WTC11 (cell line): ENCODE results near the gene HCFC1.

Experiments used
- CREB1 ChIP-seq: sonication (generic); formaldehyde crosslinking; IDR thresholded peaks from 2 replicates; pipeline ENCODE4 v1.8.0; 2023; ENCODE audit warnings: mild to moderate bottlenecking, missing genetic modification reagents
- CTCF ChIP-seq: fragments of 200-600 bp; IDR thresholded peaks from 2 replicates; pipeline ENCODE4 v1.8.0; 2022; ENCODE audit warnings: antibody characterized with exemption
- E2F4 ChIP-seq: sonication (generic); formaldehyde crosslinking; IDR thresholded peaks from 2 replicates; pipeline ENCODE4 v1.8.1; 2022; ENCODE audit warnings: low read depth, mild to moderate bottlenecking, moderate library complexity, missing genetic modification reagents, borderline replicate concordance
- NR2C2 ChIP-seq: sonication (generic); formaldehyde crosslinking; IDR thresholded peaks from 2 replicates; pipeline ENCODE4 v1.8.0; 2022; ENCODE audit warnings: mild to moderate bottlenecking, missing genetic modification reagents
- RELA ChIP-seq: sonication (generic); formaldehyde crosslinking; IDR thresholded peaks from 2 replicates; pipeline ENCODE4 v1.8.1; 2022; ENCODE audit warnings: missing genetic modification reagents, mild to moderate bottlenecking, borderline replicate concordance
- ZBTB21 ChIP-seq: sonication (generic); formaldehyde crosslinking; IDR thresholded peaks from 2 replicates; pipeline ENCODE4 v1.8.1; 2023; ENCODE audit warnings: mild to moderate bottlenecking, missing genetic modification reagents, borderline replicate concordance
- ZNF219 ChIP-seq: sonication (generic); formaldehyde crosslinking; IDR thresholded peaks from 2 replicates; pipeline ENCODE4 v1.8.0; 2023; ENCODE audit warnings: missing genetic modification reagents, mild to moderate bottlenecking, borderline replicate concordance
- TF ChIP-seq, protein P1 (sequence below): fragments of 250-450 bp; sonication (Bioruptor Pico); IDR thresholded peaks from 2 replicates; pipeline ENCODE4 v1.9.0; 2021; ENCODE audit warnings: mild to moderate bottlenecking
- TF ChIP-seq, protein P2 (sequence below): sonication (generic); formaldehyde crosslinking; IDR thresholded peaks from 2 replicates; pipeline ENCODE4 v1.8.1; 2022; ENCODE audit warnings: low read depth, missing genetic modification reagents, borderline replicate concordance
- TF ChIP-seq, protein P3 (sequence below): sonication (generic); formaldehyde crosslinking; IDR thresholded peaks from 2 replicates; pipeline ENCODE4 v1.8.1; 2023; ENCODE audit warnings: mild to moderate bottlenecking, missing genetic modification reagents, moderate library complexity

GRCh38 chrX:153958605-153959004, 13.0 kb downstream of the HCFC1 start:
- no peak for TF ChIP-seq CREB1 (CRISPR knock-in tag)
- TF ChIP-seq CTCF = no peak
- no peak for TF ChIP-seq RELA (CRISPR knock-in tag)
- TF ChIP-seq, protein P1, sequence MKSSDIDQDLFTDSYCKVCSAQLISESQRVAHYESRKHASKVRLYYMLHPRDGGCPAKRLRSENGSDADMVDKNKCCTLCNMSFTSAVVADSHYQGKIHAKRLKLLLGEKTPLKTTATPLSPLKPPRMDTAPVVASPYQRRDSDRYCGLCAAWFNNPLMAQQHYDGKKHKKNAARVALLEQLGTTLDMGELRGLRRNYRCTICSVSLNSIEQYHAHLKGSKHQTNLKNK = no peak
- TF ChIP-seq ZBTB21 (CRISPR knock-in tag) = no peak
- TF ChIP-seq, protein P2, sequence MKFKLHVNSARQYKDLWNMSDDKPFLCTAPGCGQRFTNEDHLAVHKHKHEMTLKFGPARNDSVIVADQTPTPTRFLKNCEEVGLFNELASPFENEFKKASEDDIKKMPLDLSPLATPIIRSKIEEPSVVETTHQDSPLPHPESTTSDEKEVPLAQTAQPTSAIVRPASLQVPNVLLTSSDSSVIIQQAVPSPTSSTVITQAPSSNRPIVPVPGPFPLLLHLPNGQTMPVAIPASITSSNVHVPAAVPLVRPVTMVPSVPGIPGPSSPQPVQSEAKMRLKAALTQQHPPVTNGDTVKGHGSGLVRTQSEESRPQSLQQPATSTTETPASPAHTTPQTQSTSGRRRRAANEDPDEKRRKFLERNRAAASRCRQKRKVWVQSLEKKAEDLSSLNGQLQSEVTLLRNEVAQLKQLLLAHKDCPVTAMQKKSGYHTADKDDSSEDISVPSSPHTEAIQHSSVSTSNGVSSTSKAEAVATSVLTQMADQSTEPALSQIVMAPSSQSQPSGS = no peak
- TF ChIP-seq, protein P3, sequence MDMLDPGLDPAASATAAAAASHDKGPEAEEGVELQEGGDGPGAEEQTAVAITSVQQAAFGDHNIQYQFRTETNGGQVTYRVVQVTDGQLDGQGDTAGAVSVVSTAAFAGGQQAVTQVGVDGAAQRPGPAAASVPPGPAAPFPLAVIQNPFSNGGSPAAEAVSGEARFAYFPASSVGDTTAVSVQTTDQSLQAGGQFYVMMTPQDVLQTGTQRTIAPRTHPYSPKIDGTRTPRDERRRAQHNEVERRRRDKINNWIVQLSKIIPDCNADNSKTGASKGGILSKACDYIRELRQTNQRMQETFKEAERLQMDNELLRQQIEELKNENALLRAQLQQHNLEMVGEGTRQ (CRISPR knock-in tag) = no peak
- no peak for TF ChIP-seq ZNF219 (CRISPR knock-in tag)
- TF ChIP-seq E2F4 = no peak
- no peak for TF ChIP-seq NR2C2 (CRISPR knock-in tag)
